GM10266 (cell line): ENCODE results near the gene SDCBP2.

Source experiments
- DNase-seq: peaks from one replicate; pipeline ENCODE4 v3.0.0; 2012; ENCODE audit errors: extremely low spot score
- CTCF ChIP-seq: IDR thresholded peaks from 2 replicates; pipeline ENCODE4 v1.5.1; 2012; ENCODE audit warnings: mild to moderate bottlenecking, low read depth; ENCODE audit not compliant: control insufficient read depth, insufficient read depth; ENCODE audit errors: missing control alignments

The SDCBP2 gene

GRCh38 chr20:1375515-1375914 is 46.6 kb upstream of the SDCBP2 start:
- no peak for TF ChIP-seq CTCF
- DNase-seq = no peak

GRCh38 chr20:1374246-1374645 is 45.3 kb upstream of the SDCBP2 start:
- DNase-seq = no peak
- TF ChIP-seq CTCF = no peak

- DNase-seq = no peak
- TF ChIP-seq CTCF = no peak
Measured at GRCh38 chr20:1373614-1374013, 44.7 kb upstream of the SDCBP2 start.

GRCh38 chr20:1373036-1373435 is 44.1 kb upstream of the SDCBP2 start:
- TF ChIP-seq CTCF = no peak
- DNase-seq = no peak

GRCh38 chr20:1371830-1372539 is 43.0 kb upstream of the SDCBP2 start:
- TF ChIP-seq CTCF = no peak

GRCh38 chr20:1371202-1371782 is 42.4 kb upstream of the SDCBP2 start:
- TF ChIP-seq CTCF = no peak
- DNase-seq = no peak

More at GRCh38 chr20:1371830-1372539, 43.0 kb upstream of the SDCBP2 start:
- DNase-seq = no peak

GRCh38 chr20:1370548-1371110 is 41.7 kb upstream of the SDCBP2 start:
- TF ChIP-seq CTCF = no peak
- DNase-seq = no peak
